22Rv1 (cell line): ENCODE measurements around the gene CMIP.

ENCODE experiments used
- ZFX ChIP-seq: fragments of 450-650 bp; IDR thresholded peaks from 2 replicates; pipeline ENCODE4 v1.6.1; 2017; ENCODE audit warnings: antibody characterized with exemption, borderline replicate concordance
- TF ChIP-seq, protein P1 (sequence below): fragments of 450-650 bp; IDR thresholded peaks from 2 replicates; pipeline ENCODE4 v1.5.1; 2017; ENCODE audit warnings: mild to moderate bottlenecking

DNA sequence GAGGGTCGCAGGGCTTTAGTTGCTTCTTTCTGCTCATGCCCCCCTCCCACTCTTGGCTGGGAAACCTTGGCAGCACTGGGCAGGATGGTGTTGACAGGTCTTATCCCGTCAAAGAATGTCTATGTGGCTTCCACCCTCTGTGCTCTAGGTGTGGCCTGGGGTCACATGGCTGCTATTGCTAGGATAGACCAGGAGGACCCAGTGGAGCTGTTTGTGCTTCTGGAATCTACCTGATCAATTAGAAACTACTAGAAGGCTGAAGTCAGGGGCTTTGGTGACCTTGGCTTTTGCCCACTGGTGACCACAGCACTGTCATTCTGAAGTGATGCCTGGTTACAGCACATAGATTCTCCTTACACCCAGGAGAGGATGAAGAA is 105.8 kb downstream of the CMIP start:
- no peak for TF ChIP-seq ZFX
- TF ChIP-seq, protein P1, sequence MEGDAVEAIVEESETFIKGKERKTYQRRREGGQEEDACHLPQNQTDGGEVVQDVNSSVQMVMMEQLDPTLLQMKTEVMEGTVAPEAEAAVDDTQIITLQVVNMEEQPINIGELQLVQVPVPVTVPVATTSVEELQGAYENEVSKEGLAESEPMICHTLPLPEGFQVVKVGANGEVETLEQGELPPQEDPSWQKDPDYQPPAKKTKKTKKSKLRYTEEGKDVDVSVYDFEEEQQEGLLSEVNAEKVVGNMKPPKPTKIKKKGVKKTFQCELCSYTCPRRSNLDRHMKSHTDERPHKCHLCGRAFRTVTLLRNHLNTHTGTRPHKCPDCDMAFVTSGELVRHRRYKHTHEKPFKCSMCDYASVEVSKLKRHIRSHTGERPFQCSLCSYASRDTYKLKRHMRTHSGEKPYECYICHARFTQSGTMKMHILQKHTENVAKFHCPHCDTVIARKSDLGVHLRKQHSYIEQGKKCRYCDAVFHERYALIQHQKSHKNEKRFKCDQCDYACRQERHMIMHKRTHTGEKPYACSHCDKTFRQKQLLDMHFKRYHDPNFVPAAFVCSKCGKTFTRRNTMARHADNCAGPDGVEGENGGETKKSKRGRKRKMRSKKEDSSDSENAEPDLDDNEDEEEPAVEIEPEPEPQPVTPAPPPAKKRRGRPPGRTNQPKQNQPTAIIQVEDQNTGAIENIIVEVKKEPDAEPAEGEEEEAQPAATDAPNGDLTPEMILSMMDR, result no peak
